ENCODE data around the gene KCNH5. TPM values are rescaled to one million over a fixed set of nuclear protein-coding genes. Genes with fewer than 3 reads are reported as not detected.
"Not testable (repeated sequence)": the region's sequence is repeated elsewhere in the genome, so short reads cannot be mapped to it uniquely, and the experiment has no call there.

The KCNH5 gene
- total RNA-seq, 1 donor from 2014 or later, result 3.1 TPM

DNA sequence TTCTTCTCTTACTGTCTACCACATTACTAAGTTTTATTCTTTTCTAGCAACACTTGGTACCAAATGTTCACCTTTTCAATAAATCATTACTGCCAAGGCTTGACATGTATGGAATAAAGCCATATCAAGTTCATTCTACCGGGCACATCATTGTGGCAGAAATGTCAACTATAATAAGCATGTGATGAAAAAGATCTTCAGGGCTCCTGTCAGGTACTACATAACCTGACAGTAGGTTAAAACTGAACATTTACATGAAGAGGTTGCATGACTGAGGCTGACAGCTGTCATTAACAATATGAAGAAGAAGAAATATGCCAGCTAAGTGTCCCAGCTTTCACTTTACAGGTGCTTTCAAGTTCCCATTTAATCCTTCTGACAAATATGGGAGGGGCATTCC is 178.9 kb downstream of the KCNH5 start:
- H3K27me3 Mint-ChIP-seq, result no peaks in the 10 kb centered on the region
- no peaks in the 10 kb centered on the region for H3K36me3 Mint-ChIP-seq (ENCODE audit: insufficient read depth)
- H3K4me3 Mint-ChIP-seq (ENCODE audit: low read depth), result no peak overlapping the region
- H3K27ac Mint-ChIP-seq, result no peak overlapping the region
- DNase-seq (ENCODE audit: low spot score, unreplicated experiment), result no peak
- TF ChIP-seq, protein P1, sequence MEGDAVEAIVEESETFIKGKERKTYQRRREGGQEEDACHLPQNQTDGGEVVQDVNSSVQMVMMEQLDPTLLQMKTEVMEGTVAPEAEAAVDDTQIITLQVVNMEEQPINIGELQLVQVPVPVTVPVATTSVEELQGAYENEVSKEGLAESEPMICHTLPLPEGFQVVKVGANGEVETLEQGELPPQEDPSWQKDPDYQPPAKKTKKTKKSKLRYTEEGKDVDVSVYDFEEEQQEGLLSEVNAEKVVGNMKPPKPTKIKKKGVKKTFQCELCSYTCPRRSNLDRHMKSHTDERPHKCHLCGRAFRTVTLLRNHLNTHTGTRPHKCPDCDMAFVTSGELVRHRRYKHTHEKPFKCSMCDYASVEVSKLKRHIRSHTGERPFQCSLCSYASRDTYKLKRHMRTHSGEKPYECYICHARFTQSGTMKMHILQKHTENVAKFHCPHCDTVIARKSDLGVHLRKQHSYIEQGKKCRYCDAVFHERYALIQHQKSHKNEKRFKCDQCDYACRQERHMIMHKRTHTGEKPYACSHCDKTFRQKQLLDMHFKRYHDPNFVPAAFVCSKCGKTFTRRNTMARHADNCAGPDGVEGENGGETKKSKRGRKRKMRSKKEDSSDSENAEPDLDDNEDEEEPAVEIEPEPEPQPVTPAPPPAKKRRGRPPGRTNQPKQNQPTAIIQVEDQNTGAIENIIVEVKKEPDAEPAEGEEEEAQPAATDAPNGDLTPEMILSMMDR (IDR thresholded peaks at IDR 0.05; ENCODE audit: unreplicated experiment), result no peak
- H3K4me1 Mint-ChIP-seq (ENCODE audit: low read depth), result no peaks in the 10 kb centered on the region
- peaks cover 6% of the 10 kb centered on the region for H3K9me3 Mint-ChIP-seq (ENCODE audit: low read depth)

DNA sequence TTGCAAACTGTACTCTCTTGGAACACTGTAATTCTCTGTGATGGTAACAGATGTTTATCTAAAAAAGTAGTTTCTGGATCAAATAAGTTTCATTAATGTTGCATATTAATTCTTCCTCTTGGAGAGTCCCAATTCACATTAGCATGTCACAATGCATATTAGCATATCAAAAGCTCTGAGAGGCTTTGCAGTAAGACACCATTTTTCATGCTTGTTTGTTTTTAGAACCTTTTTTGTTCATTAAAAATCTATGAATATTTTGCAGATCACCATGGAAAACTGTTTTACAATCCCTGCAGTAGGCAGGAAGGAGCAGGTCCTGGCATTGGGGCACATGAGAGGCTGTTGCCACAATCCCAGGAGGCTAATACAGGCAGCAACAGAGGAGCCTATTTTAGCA is 180.7 kb downstream of the KCNH5 start:
- no peak for DNase-seq (ENCODE audit: low spot score, unreplicated experiment)
- Mint-ChIP-seq H3K27me3 (no peaks in the 10 kb centered on the region), H3K36me3 (ENCODE audit: insufficient read depth) (no peaks in the 10 kb centered on the region), H3K27ac (no peak overlapping the region), H3K4me3 (ENCODE audit: low read depth) (no peak overlapping the region), H3K9me3 (ENCODE audit: low read depth) (peaks cover 6% of the 10 kb centered on the region), H3K4me1 (ENCODE audit: low read depth) (no peaks in the 10 kb centered on the region)
- TF ChIP-seq, protein P1 (IDR thresholded peaks at IDR 0.05; ENCODE audit: unreplicated experiment), result no peak

DNA sequence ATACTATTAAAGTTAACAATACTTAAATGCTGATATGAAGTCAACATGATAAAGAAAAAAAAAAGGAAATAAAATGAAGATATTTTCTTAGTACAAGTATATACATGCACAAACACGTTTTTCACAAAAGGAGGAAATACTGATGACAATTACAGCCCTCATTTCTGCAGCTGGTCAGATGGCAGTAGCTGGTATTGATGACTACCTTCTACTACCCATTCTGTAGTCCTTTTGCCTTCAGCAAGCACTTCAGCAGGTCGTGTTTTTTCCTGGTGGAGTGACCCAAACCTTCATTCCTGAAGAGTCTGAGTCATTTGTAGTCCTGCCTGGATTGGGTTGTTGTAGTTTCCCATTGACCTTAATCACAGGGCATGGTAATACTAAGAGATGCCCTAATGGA is 187.2 kb downstream of the KCNH5 start:
- not testable (repeated sequence) for H3K4me1 Mint-ChIP-seq (ENCODE audit: low read depth); H3K4me3 Mint-ChIP-seq (ENCODE audit: low read depth); H3K27ac Mint-ChIP-seq; H3K36me3 Mint-ChIP-seq (ENCODE audit: insufficient read depth); H3K9me3 Mint-ChIP-seq (ENCODE audit: low read depth); DNase-seq (ENCODE audit: low spot score, unreplicated experiment); H3K27me3 Mint-ChIP-seq

DNA sequence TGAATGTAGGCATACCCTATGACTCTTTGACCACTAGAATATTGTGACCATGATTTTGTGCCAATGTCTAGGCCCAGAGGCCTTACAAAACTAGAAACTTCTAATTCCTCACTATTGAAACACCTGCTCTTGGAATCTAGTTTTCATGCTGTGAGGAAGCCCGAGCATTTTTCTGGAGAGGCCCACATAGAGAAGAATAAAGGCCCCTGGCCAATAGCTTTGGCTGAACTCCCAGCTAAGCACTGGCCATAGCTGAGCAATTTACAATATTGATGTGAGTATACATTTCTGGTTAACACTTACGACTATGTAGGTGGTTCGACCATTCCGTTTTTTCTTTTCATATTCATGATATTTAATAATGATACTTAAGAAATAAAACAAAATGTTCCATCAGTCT is 190.3 kb downstream of the KCNH5 start:
- no peak overlapping the region for H3K4me3 Mint-ChIP-seq (ENCODE audit: low read depth)
- H3K27me3 Mint-ChIP-seq, result no peaks in the 10 kb centered on the region
- H3K9me3 Mint-ChIP-seq (ENCODE audit: low read depth), result peaks cover 3% of the 10 kb centered on the region
- TF ChIP-seq, protein P1 (IDR thresholded peaks at IDR 0.05; ENCODE audit: unreplicated experiment), result no peak
- no peak for DNase-seq (ENCODE audit: low spot score, unreplicated experiment)
- no peaks in the 10 kb centered on the region for H3K4me1 Mint-ChIP-seq (ENCODE audit: low read depth)
- no peak overlapping the region for H3K27ac Mint-ChIP-seq
- no peaks in the 10 kb centered on the region for H3K36me3 Mint-ChIP-seq (ENCODE audit: insufficient read depth)

DNA sequence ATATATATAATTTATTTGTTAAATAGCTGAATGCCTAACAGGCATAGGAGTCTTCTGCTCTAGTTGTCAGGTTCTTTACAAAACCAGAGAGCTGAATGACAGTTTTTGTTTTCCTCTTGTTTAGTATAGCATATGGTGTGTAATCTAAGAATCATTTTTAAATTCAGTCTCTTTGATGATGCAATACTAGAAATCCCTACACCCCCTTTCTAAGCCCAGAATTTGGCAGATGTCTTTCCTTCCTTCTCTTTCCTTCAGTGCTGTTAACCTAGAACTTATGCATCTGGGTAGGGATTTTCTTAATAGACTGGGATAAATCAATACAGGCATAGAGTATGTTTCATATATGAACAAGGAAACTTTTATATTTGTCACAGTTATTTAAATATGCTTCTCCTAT is 198.1 kb downstream of the KCNH5 start:
- TF ChIP-seq, protein P1 (IDR thresholded peaks at IDR 0.05; ENCODE audit: unreplicated experiment), result no peak
- Mint-ChIP-seq H3K4me3 (ENCODE audit: low read depth) (no peak overlapping the region), H3K27me3 (no peaks in the 10 kb centered on the region), H3K36me3 (ENCODE audit: insufficient read depth) (no peaks in the 10 kb centered on the region), H3K27ac (no peak overlapping the region), H3K9me3 (ENCODE audit: low read depth) (no peaks in the 10 kb centered on the region), H3K4me1 (ENCODE audit: low read depth) (no peaks in the 10 kb centered on the region)
- no peak for DNase-seq (ENCODE audit: low spot score, unreplicated experiment)

DNA sequence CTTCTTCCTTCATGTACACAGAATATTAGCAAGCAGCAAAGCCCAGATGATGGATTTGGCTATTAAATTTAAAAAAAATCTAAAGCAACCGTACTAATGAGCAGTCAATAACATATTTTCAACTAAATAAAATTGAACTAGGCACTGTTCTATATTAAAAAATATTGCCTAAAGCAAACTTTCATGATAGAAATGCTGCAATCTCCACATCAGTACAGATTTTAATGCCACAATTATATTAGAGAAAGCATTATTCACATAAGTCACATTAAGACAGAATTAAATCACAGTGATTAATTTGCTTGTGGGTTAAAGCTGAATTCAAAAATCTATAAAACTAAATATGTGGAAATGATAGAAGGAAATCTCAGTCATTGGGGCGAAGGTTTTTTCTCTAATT is 200.7 kb downstream of the KCNH5 start:
- Mint-ChIP-seq H3K27ac (no peak overlapping the region), H3K27me3 (no peaks in the 10 kb centered on the region), H3K9me3 (ENCODE audit: low read depth) (no peaks in the 10 kb centered on the region), H3K4me3 (ENCODE audit: low read depth) (no peak overlapping the region), H3K36me3 (ENCODE audit: insufficient read depth) (no peaks in the 10 kb centered on the region), H3K4me1 (ENCODE audit: low read depth) (no peaks in the 10 kb centered on the region)
- TF ChIP-seq, protein P1 (IDR thresholded peaks at IDR 0.05; ENCODE audit: unreplicated experiment), result no peak
- no peak for DNase-seq (ENCODE audit: low spot score, unreplicated experiment)
